Upper lobe of right lung (tissue), 1 donor: Measurements from ENCODE around the gene KLHL21. TPM values are rescaled to one million over a fixed set of nuclear protein-coding genes. Genes with fewer than 3 reads are reported as not detected.
"Not testable (repeated sequence)": the region's sequence is repeated elsewhere in the genome, so short reads cannot be mapped to it uniquely, and the experiment has no call there.

Source experiments
- ATAC-seq: fragments of 200-7000 bp; cut with Tn5 transposase; one replicate; pipeline ENCODE4 v1.9.1; 2020; ENCODE audit warnings: mild to moderate bottlenecking, moderate library complexity
- DNase-seq: peaks from one replicate; pipeline ENCODE4 v3.0.0-alpha.2; 2020
- H3K27ac ChIP-seq: fragments of 200-600 bp; one replicate; pipeline ENCODE4 v1.8.0; 2022
- H3K27me3 ChIP-seq: fragments of 200-600 bp; one replicate; pipeline ENCODE4 v1.8.0; 2022; ENCODE audit warnings: mild to moderate bottlenecking
- H3K36me3 ChIP-seq: fragments of 200-600 bp; one replicate; pipeline ENCODE4 v1.8.0; 2022
- H3K4me1 ChIP-seq: fragments of 200-600 bp; one replicate; pipeline ENCODE4 v1.8.0; 2022
- H3K4me3 ChIP-seq: fragments of 200-600 bp; one replicate; pipeline ENCODE4 v1.8.0; 2022; ENCODE audit warnings: mild to moderate bottlenecking
- H3K9me3 ChIP-seq: fragments of 200-600 bp; one replicate; pipeline ENCODE4 v1.8.0; 2022
- CTCF ChIP-seq: fragments of 200-600 bp; IDR thresholded peaks from one replicate; pipeline ENCODE4 v1.8.0; 2022; ENCODE audit warnings: antibody characterized with exemption
- intact Hi-C: fragments of 100-400 bp; cut with DNase I; formaldehyde crosslinking; loops from one replicate; pipeline ENCODE4 v1.11.0; 2022
- total RNA-seq: library from RNA; stranded (reverse); fragmentation: NEBNext Ultra II Directional; extraction: Animal tissue kit (Norgen Biotek cat#: 25700); gene quantifications from one replicate; pipeline ENCODE4 v1.2.1, GENCODE V29; 2021
- donor health status: DM: no; HTN: yes; CAD: no; lungs with severe emphysema.

The KLHL21 gene
- total RNA-seq, 1 donor from 2014 or later: 21.8 TPM

- Histone ChIP-seq H3K4me1 (no peaks in the 10 kb centered on the region), H3K27me3 (no peaks in the 10 kb centered on the region), H3K27ac (peak overlapping the region; percentile 36), H3K4me3 (no peak overlapping the region), H3K9me3 (no peaks in the 10 kb centered on the region), H3K36me3 (peaks cover 90% of the 10 kb centered on the region)
- TF ChIP-seq CTCF: no peak
- intact Hi-C loops: no loop called here
- DNase-seq (no peak), ATAC-seq (no peak)
Observed at GRCh38 chr1:6638226-6638625, 35.6 kb upstream of the KLHL21 start.

- no peak for TF ChIP-seq CTCF
- H3K4me1 ChIP-seq: no peaks in the 10 kb centered on the region
- no peak overlapping the region for H3K27ac ChIP-seq
- ATAC-seq (no peak), DNase-seq (no peak)
- no peaks in the 10 kb centered on the region for H3K9me3 ChIP-seq
- H3K27me3 ChIP-seq: no peaks in the 10 kb centered on the region
- peaks cover 91% of the 10 kb centered on the region for H3K36me3 ChIP-seq
- intact Hi-C loops: no loop called here
- no peak overlapping the region for H3K4me3 ChIP-seq
Observed at GRCh38 chr1:6637770-6638169, 35.1 kb upstream of the KLHL21 start.

GRCh38 chr1:6636778-6637177, 34.1 kb upstream of the KLHL21 start:
- peaks cover 92% of the 10 kb centered on the region for H3K36me3 ChIP-seq
- H3K9me3 ChIP-seq, H3K4me1 ChIP-seq, H3K4me3 ChIP-seq, H3K27me3 ChIP-seq, ATAC-seq, DNase-seq, intact Hi-C loops, H3K27ac ChIP-seq: not testable (repeated sequence)

GRCh38 chr1:6635910-6636760, 33.5 kb upstream of the KLHL21 start:
- Histone ChIP-seq H3K4me3 (no peak overlapping the region), H3K9me3 (no peaks in the 10 kb centered on the region), H3K27me3 (no peaks in the 10 kb centered on the region), H3K4me1 (no peaks in the 10 kb centered on the region), H3K27ac (no peak overlapping the region), H3K36me3 (peaks cover 94% of the 10 kb centered on the region)
- TF ChIP-seq CTCF: no peak
- DNase-seq (no peak), ATAC-seq (no peak)
- intact Hi-C loops: no loop called here

- Histone ChIP-seq H3K27ac (no peak overlapping the region), H3K4me1 (no peaks in the 10 kb centered on the region), H3K36me3 (peaks cover 96% of the 10 kb centered on the region), H3K27me3 (no peaks in the 10 kb centered on the region), H3K4me3 (no peak overlapping the region), H3K9me3 (no peaks in the 10 kb centered on the region)
- DNase-seq (no peak), ATAC-seq (no peak)
- intact Hi-C loops: no loop called here
- no peak for TF ChIP-seq CTCF
Observed at GRCh38 chr1:6635161-6635909, 32.7 kb upstream of the KLHL21 start.
